Measurements from ENCODE around the gene CEP63. TPM values are rescaled to one million over a fixed set of nuclear protein-coding genes. Genes with fewer than 3 reads are reported as not detected.
"Not testable (repeated sequence)": the region's sequence is repeated elsewhere in the genome, so short reads cannot be mapped to it uniquely, and the experiment has no call there.

CEP63 gene
- total RNA-seq, 1 donor from 2014 or later: 17.8 TPM

DNA sequence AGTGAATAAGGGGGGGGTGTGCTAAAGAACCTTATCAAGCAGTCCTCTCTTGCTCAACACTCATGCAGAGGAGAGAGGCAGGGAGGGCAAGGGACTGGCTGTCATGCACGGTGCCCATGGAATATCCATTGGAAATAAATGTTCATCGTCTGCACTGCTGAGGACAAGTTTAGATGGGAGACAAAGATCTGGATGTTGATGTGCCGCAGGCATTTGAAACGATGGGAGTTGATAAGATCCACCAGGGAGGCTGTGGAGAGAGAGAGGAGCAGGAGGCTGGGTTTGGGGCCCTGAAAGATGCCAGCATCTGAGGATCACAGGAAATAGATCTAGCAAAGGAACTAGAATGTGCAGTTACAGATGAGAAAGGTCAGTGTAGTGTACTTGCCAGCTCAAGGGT, 76.2 kb downstream of the CEP63 start:
- no peak for DNase-seq (ENCODE audit: low read depth)
- Histone ChIP-seq H3K36me3 (ENCODE audit: control insufficient read depth, insufficient read depth, low read length) (no peaks in the 10 kb centered on the region), H3K27me3 (ENCODE audit: control insufficient read depth, insufficient read depth, low read length) (no peaks in the 10 kb centered on the region), H3K4me3 (ENCODE audit: low read depth, low read length) (no peak overlapping the region)
- TF ChIP-seq, protein P1, sequence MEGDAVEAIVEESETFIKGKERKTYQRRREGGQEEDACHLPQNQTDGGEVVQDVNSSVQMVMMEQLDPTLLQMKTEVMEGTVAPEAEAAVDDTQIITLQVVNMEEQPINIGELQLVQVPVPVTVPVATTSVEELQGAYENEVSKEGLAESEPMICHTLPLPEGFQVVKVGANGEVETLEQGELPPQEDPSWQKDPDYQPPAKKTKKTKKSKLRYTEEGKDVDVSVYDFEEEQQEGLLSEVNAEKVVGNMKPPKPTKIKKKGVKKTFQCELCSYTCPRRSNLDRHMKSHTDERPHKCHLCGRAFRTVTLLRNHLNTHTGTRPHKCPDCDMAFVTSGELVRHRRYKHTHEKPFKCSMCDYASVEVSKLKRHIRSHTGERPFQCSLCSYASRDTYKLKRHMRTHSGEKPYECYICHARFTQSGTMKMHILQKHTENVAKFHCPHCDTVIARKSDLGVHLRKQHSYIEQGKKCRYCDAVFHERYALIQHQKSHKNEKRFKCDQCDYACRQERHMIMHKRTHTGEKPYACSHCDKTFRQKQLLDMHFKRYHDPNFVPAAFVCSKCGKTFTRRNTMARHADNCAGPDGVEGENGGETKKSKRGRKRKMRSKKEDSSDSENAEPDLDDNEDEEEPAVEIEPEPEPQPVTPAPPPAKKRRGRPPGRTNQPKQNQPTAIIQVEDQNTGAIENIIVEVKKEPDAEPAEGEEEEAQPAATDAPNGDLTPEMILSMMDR (IDR thresholded peaks at IDR 0.05; ENCODE audit: insufficient read depth, low read length, poor library complexity, severe bottlenecking): no peak

- no peaks in the 10 kb centered on the region for H3K36me3 ChIP-seq (ENCODE audit: control insufficient read depth, insufficient read depth, low read length)
- no peak for DNase-seq (ENCODE audit: low read depth)
- TF ChIP-seq, protein P1 (IDR thresholded peaks at IDR 0.05; ENCODE audit: insufficient read depth, low read length, poor library complexity, severe bottlenecking): no peak
Observed at GRCh38 chr3:134563601-134564000, 77.7 kb downstream of the CEP63 start.

DNA sequence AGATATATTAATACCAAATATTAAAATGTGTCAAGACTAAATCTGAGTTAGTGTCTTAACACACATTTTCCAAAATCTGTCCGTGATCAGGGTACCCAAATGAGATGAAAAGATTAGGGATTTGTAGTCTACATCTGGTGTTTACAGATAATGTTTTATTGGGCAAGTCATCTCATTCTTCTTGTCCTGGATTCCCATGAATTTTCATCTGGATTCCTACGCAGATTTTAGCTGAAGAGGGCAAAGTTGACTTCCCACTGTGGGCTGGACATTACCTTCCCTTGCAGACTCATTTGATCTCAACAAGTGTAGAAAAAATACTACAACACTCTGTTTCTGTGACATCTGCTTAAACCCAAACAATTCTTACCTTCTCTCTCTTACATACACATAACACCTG, 79.1 kb downstream of the CEP63 start:
- Histone ChIP-seq H3K27me3 (ENCODE audit: control insufficient read depth, insufficient read depth, low read length) (no peaks in the 10 kb centered on the region), H3K4me3 (ENCODE audit: low read depth, low read length) (no peak overlapping the region), H3K36me3 (ENCODE audit: control insufficient read depth, insufficient read depth, low read length) (no peaks in the 10 kb centered on the region)
- DNase-seq (ENCODE audit: low read depth): no peak
- TF ChIP-seq, protein P1 (IDR thresholded peaks at IDR 0.05; ENCODE audit: insufficient read depth, low read length, poor library complexity, severe bottlenecking): no peak

More at GRCh38 chr3:134563601-134564000, 77.7 kb downstream of the CEP63 start:
- Histone ChIP-seq H3K4me3 (ENCODE audit: low read depth, low read length) (no peak overlapping the region), H3K27me3 (ENCODE audit: control insufficient read depth, insufficient read depth, low read length) (no peaks in the 10 kb centered on the region)

DNA sequence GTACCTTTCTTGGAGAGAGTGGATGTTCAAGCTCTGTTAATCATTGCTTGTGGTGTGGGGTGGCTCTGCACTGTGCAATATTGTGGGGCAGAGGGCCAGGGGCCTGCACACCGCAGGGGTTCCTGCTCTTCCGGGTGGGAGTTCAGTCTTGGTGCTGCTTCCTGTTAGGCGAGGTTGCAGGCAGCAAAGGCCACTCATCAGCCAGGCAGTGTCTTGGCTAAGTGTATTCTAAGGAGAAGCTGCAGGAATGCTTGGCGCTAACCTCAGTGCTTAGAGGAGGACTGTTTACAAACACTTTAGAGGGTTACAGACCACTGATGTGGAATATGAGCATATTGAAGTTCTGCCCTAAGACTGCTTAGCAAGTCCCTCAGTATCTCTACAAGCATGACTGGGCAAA, 81.7 kb downstream of the CEP63 start:
- DNase-seq (ENCODE audit: low read depth): peak; percentile 19
- H3K27me3 ChIP-seq (ENCODE audit: control insufficient read depth, insufficient read depth, low read length): no peaks in the 10 kb centered on the region
- H3K36me3 ChIP-seq (ENCODE audit: control insufficient read depth, insufficient read depth, low read length): no peaks in the 10 kb centered on the region
- TF ChIP-seq, protein P1 (IDR thresholded peaks at IDR 0.05; ENCODE audit: insufficient read depth, low read length, poor library complexity, severe bottlenecking): no peak
- H3K4me3 ChIP-seq (ENCODE audit: low read depth, low read length): no peak overlapping the region

DNA sequence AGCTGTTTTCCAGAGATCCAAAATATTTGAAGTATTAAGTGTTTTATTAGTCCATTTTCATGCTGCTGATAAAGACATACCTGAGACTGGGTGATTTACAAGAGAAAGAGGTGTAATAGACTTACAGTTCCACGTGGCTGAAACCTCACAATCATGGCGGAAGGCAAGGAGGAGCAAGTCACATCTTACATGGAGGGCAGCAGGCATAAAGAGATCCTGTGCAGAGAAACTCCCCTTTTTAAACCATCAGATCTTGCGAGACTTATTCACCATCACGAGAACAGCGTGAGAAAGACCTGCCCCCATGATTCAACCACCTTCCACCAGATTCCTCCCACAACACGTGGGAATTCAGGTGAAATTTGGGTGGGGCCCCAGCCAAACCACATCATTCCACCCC, 82.9 kb downstream of the CEP63 start:
- Histone ChIP-seq H3K36me3 (ENCODE audit: control insufficient read depth, insufficient read depth, low read length) (no peaks in the 10 kb centered on the region), H3K4me3 (ENCODE audit: low read depth, low read length) (no peak overlapping the region), H3K27me3 (ENCODE audit: control insufficient read depth, insufficient read depth, low read length) (no peaks in the 10 kb centered on the region)
- no peak for DNase-seq (ENCODE audit: low read depth)
- TF ChIP-seq, protein P1 (IDR thresholded peaks at IDR 0.05; ENCODE audit: insufficient read depth, low read length, poor library complexity, severe bottlenecking): no peak

- not testable (repeated sequence) for H3K4me3 ChIP-seq (ENCODE audit: low read depth, low read length); DNase-seq (ENCODE audit: low read depth); H3K36me3 ChIP-seq (ENCODE audit: control insufficient read depth, insufficient read depth, low read length); H3K27me3 ChIP-seq (ENCODE audit: control insufficient read depth, insufficient read depth, low read length)
Observed at GRCh38 chr3:134569899-134570298, 84.0 kb downstream of the CEP63 start.
